Loucy (cell line): ENCODE results near the gene KPRP.

Source experiments
- H2AFZ ChIP-seq: fragments of 200-600 bp; sonication (generic); 2 replicates; pipeline ENCODE4 v1.6.0; 2016; ENCODE audit warnings: antibody characterized with exemption, mild to moderate bottlenecking, low read length, moderate library complexity
- H3F3A ChIP-seq: fragments of 200-600 bp; 2 replicates; pipeline ENCODE4 v1.6.0; 2016; ENCODE audit warnings: antibody characterized with exemption, low read depth, mild to moderate bottlenecking
- H3K27me3 ChIP-seq: fragments of 200-600 bp; sonication (generic); 2 replicates; pipeline ENCODE4 v1.6.1; 2014; ENCODE audit warnings: low read length, mild to moderate bottlenecking; ENCODE audit not compliant: insufficient read depth, poor library complexity, severe bottlenecking
- H3K36me3 ChIP-seq: fragments of 200-600 bp; sonication (generic); 2 replicates; pipeline ENCODE4 v1.6.1; 2016; ENCODE audit warnings: low read length; ENCODE audit not compliant: insufficient read depth
- H3K4me1 ChIP-seq: fragments of 200-600 bp; sonication (generic); 2 replicates; pipeline ENCODE4 v1.5.1; 2014; ENCODE audit warnings: low read length, mild to moderate bottlenecking; ENCODE audit not compliant: insufficient read depth, poor library complexity, severe bottlenecking
- H3K4me2 ChIP-seq: fragments of 200-600 bp; sonication (generic); 2 replicates; pipeline ENCODE4 v1.6.0; 2014; ENCODE audit warnings: antibody characterized with exemption, low read length, low read depth, mild to moderate bottlenecking; ENCODE audit not compliant: poor library complexity, severe bottlenecking
- H3K4me3 ChIP-seq: fragments of 200-600 bp; sonication (generic); 2 replicates; pipeline ENCODE4 v1.5.1; 2014; ENCODE audit warnings: low read length, mild to moderate bottlenecking, mixed read lengths; ENCODE audit not compliant: poor library complexity, severe bottlenecking
- H3K79me2 ChIP-seq: fragments of 200-600 bp; sonication (generic); 2 replicates; pipeline ENCODE4 v1.6.1; 2014; ENCODE audit warnings: low read length; ENCODE audit not compliant: insufficient read depth
- H3K9ac ChIP-seq: fragments of 200-600 bp; sonication (generic); 2 replicates; pipeline ENCODE4 v1.6.0; 2014; ENCODE audit warnings: mild to moderate bottlenecking, low read depth, low read length, moderate library complexity; ENCODE audit not compliant: poor library complexity, severe bottlenecking
- H3K9me2 ChIP-seq: fragments of 200-600 bp; sonication (generic); replicated peaks from 2 replicates; pipeline ENCODE4 v1.6.1; 2016; ENCODE audit warnings: low read depth, low read length, mixed read lengths
- H3K9me3 ChIP-seq: fragments of 200-600 bp; sonication (generic); 2 replicates; pipeline ENCODE4 v1.6.1; 2014; ENCODE audit warnings: mild to moderate bottlenecking, antibody characterized with exemption, low read length, low read depth; ENCODE audit not compliant: insufficient read depth
- H4K20me1 ChIP-seq: fragments of 200-600 bp; sonication (generic); 2 replicates; pipeline ENCODE4 v1.6.0; 2014; ENCODE audit warnings: antibody characterized with exemption, low read length, mild to moderate bottlenecking; ENCODE audit not compliant: insufficient read depth, poor library complexity, severe bottlenecking
- CTCF ChIP-seq: fragments of 200-600 bp; sonication (generic); conservative IDR thresholded peaks from 2 replicates; pipeline ENCODE4 v1.5.1; 2014; ENCODE audit warnings: mild to moderate bottlenecking, antibody characterized with exemption, low read length
- EZH2phosphoT487 ChIP-seq: fragments of 200-600 bp; IDR thresholded peaks from 2 replicates; pipeline ENCODE4 v1.6.1; 2018; ENCODE audit warnings: antibody characterized with exemption, mild to moderate bottlenecking, moderate library complexity, borderline replicate concordance

Gene KPRP

DNA sequence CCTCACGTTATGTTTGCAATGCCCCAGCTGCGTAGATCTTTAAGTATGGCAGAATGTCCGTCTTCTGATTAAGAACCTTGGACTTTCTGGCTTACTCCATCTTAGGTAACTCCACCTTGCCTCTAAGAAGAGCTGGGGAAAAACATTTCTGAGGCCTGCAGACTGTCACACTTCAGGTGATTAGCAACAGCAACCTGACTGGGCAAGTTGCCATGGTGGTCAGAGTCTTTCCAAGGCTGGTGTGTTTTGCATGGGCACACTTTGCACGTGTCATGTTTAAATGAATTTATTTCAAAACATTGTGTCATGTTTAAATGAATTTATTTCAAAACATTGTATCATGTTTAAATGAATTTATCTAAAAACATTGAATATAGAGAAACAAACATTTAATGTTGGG is 811 bp downstream of the KPRP start:
- no peaks in the 10 kb centered on the region for H3K27me3 ChIP-seq
- no peak overlapping the region for H3K4me3 ChIP-seq
- H3K4me2 ChIP-seq, result no peak overlapping the region
- TF ChIP-seq EZH2phosphoT487, result no peak
- TF ChIP-seq CTCF, result no peak
- H3K36me3 ChIP-seq, result no peaks in the 10 kb centered on the region
- H3K9me2 ChIP-seq, result no peaks in the 10 kb centered on the region
- H3F3A ChIP-seq, result no peaks in the 10 kb centered on the region
- no peak overlapping the region for H2AFZ ChIP-seq
- no peaks in the 10 kb centered on the region for H3K9me3 ChIP-seq
- H3K4me1 ChIP-seq, result no peaks in the 10 kb centered on the region
- H3K9ac ChIP-seq, result no peak overlapping the region
- H3K79me2 ChIP-seq, result no peaks in the 10 kb centered on the region
- H4K20me1 ChIP-seq, result no peaks in the 10 kb centered on the region

DNA sequence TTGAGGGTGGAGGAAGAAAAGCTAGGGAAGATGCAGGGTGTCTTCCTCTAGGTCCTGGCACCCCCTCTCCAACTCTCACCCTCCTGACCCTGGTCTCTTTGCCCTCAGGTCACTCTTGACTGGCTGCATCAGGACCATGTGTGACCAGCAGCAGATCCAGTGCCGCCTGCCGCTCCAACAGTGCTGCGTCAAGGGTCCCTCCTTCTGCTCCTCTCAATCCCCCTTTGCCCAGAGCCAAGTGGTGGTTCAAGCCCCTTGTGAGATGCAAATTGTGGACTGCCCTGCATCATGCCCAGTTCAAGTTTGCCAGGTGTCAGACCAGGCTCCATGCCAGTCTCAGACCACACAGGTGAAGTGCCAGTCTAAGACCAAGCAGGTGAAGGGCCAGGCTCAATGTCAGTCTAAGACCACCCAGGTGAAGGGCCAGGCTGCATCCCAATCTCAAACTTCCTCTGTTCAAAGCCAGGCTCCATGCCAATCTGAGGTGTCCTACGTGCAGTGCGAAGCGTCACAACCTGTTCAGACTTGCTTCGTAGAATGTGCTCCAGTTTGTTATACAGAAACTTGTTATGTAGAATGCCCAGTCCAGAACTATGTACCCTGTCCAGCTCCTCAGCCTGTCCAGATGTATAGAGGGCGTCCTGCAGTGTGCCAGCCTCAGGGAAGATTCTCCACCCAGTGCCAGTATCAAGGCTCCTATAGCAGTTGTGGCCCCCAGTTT is 1.8 kb downstream of the KPRP start:
- Histone ChIP-seq H3K4me2 (no peak overlapping the region), H3K9me2 (no peaks in the 10 kb centered on the region), H3K9ac (no peak overlapping the region), H3K36me3 (no peaks in the 10 kb centered on the region), H3K9me3 (no peaks in the 10 kb centered on the region), H4K20me1 (no peaks in the 10 kb centered on the region), H3K79me2 (no peaks in the 10 kb centered on the region), H2AFZ (no peak overlapping the region), H3K4me1 (no peaks in the 10 kb centered on the region), H3K27me3 (no peaks in the 10 kb centered on the region), H3F3A (no peaks in the 10 kb centered on the region), H3K4me3 (no peak overlapping the region)
- TF ChIP-seq EZH2phosphoT487 (no peak), CTCF (no peak)

- Histone ChIP-seq H3K9me3 (no peaks in the 10 kb centered on the region), H2AFZ (no peak overlapping the region), H3K27me3 (no peaks in the 10 kb centered on the region), H3K9ac (no peak overlapping the region), H3K9me2 (no peaks in the 10 kb centered on the region), H3F3A (no peaks in the 10 kb centered on the region), H4K20me1 (no peaks in the 10 kb centered on the region), H3K36me3 (no peaks in the 10 kb centered on the region), H3K79me2 (no peaks in the 10 kb centered on the region), H3K4me3 (no peak overlapping the region), H3K4me1 (no peaks in the 10 kb centered on the region), H3K4me2 (no peak overlapping the region)
- TF ChIP-seq EZH2phosphoT487 (no peak), CTCF (no peak)
Measured at GRCh38 chr1:152760551-152761190, 2.8 kb downstream of the KPRP start.
